GM23338 (cell line): ENCODE measurements around the gene CXCR5. TPM values are rescaled to one million over a fixed set of nuclear protein-coding genes. Genes with fewer than 3 reads are reported as not detected.

Experiments used
- ATAC-seq: fragments of 200-7000 bp; cut with Tn5 transposase; 3 replicates; pipeline ENCODE4 v1.9.1; 2020
- DNase-seq: peaks from one replicate; pipeline ENCODE4 v3.0.0-alpha.2; 2015; ENCODE audit warnings: low spot score
- H2AFZ ChIP-seq: fragments of 200-600 bp; sonication (generic); 2 replicates; pipeline ENCODE4 v1.8.0; 2016; ENCODE audit warnings: antibody characterized with exemption, mild to moderate bottlenecking, moderate library complexity
- H3F3A ChIP-seq: fragments of 200-600 bp; sonication (generic); replicated peaks from 2 replicates; pipeline ENCODE4 v1.8.0; 2017; ENCODE audit warnings: antibody characterized with exemption, mixed run types, low read depth
- H3K27ac ChIP-seq: fragments of 200-600 bp; sonication (generic); 2 replicates; pipeline ENCODE4 v1.6.1; 2016; ENCODE audit warnings: low read depth
- H3K27me3 ChIP-seq: fragments of 200-600 bp; sonication (generic); 2 replicates; pipeline ENCODE4 v1.8.0; 2016; ENCODE audit warnings: mild to moderate bottlenecking, mixed run types, moderate library complexity; ENCODE audit not compliant: insufficient read depth
- H3K36me3 ChIP-seq: fragments of 200-600 bp; sonication (generic); 2 replicates; pipeline ENCODE4 v1.8.0; 2016; ENCODE audit warnings: mild to moderate bottlenecking; ENCODE audit not compliant: insufficient read depth
- H3K4me1 ChIP-seq: fragments of 200-600 bp; sonication (generic); 2 replicates; pipeline ENCODE4 v1.8.0; 2016; ENCODE audit warnings: mild to moderate bottlenecking, moderate library complexity; ENCODE audit not compliant: insufficient read depth
- H3K4me2 ChIP-seq: fragments of 200-600 bp; sonication (generic); 2 replicates; pipeline ENCODE4 v1.7.1; 2017; ENCODE audit warnings: mixed run types
- H3K4me3 ChIP-seq: fragments of 200-600 bp; sonication (generic); 2 replicates; pipeline ENCODE4 v1.6.1; 2016; ENCODE audit warnings: mixed run types
- H3K79me2 ChIP-seq: fragments of 200-600 bp; sonication (generic); replicated peaks from 2 replicates; pipeline ENCODE4 v1.8.0; 2017; ENCODE audit warnings: mild to moderate bottlenecking; ENCODE audit not compliant: insufficient read depth
- H3K9me2 ChIP-seq: fragments of 200-600 bp; sonication (generic); 2 replicates; pipeline ENCODE4 v1.8.0; 2017; ENCODE audit not compliant: insufficient read depth
- H4K20me1 ChIP-seq: fragments of 200-600 bp; sonication (generic); replicated peaks from 2 replicates; pipeline ENCODE4 v1.8.0; 2017; ENCODE audit warnings: mild to moderate bottlenecking; ENCODE audit not compliant: insufficient read depth
- H3K27ac Mint-ChIP-seq: 2 replicates; pipeline ENCODE4 v1.8.0; 2020; ENCODE audit warnings: inconsistent platforms, mild to moderate bottlenecking, moderate library complexity, mixed read lengths
- H3K27me3 Mint-ChIP-seq: 3 replicates; pipeline ENCODE4 v1.8.0; 2022; ENCODE audit warnings: low read depth, mild to moderate bottlenecking, moderate library complexity, mixed read lengths, inconsistent platforms; ENCODE audit not compliant: insufficient read depth, poor library complexity
- H3K36me3 Mint-ChIP-seq: 3 replicates; pipeline ENCODE4 v1.8.0; 2021; ENCODE audit warnings: low read depth, mild to moderate bottlenecking, inconsistent platforms, moderate library complexity, mixed read lengths
- H3K4me1 Mint-ChIP-seq: 3 replicates; pipeline ENCODE4 v1.8.0; 2020; ENCODE audit warnings: mild to moderate bottlenecking, inconsistent platforms, mixed read lengths
- H3K4me3 Mint-ChIP-seq: 3 replicates; pipeline ENCODE4 v1.8.0; 2021; ENCODE audit warnings: moderate library complexity, mild to moderate bottlenecking, inconsistent platforms, mixed read lengths
- H3K9me3 Mint-ChIP-seq: 3 replicates; pipeline ENCODE4 v1.8.0; 2020; ENCODE audit warnings: moderate library complexity, mild to moderate bottlenecking, inconsistent platforms, mixed read lengths
- CREB1 ChIP-seq: fragments of 250-450 bp; sonication (Bioruptor Pico); IDR thresholded peaks from 2 replicates; pipeline ENCODE4 v1.5.0; 2020; ENCODE audit warnings: low read depth, mild to moderate bottlenecking, moderate library complexity
- CTCF ChIP-seq, 2 experiments: fragments of 200-600 bp in 1 of 2; sonication (generic) in 1 of 2; conservative IDR thresholded peaks; 2 replicates each; pipeline versions ENCODE4 v1.5.1 to v1.6.1; 2016 to 2017; ENCODE audit warnings: antibody characterized with exemption in 2 of 2, low read depth in 2 of 2, mild to moderate bottlenecking in 2 of 2, moderate library complexity in 1 of 2
- NANOG ChIP-seq: IDR thresholded peaks from 2 replicates; pipeline ENCODE4 v1.6.1; 2016; ENCODE audit warnings: antibody characterized with exemption, borderline replicate concordance
- POLR2AphosphoS5 ChIP-seq: IDR thresholded peaks from 2 replicates; pipeline ENCODE4 v1.6.1; 2016; ENCODE audit warnings: antibody characterized with exemption, low read depth
- REST ChIP-seq: IDR thresholded peaks from one replicate; pipeline ENCODE4 v1.6.1; 2018; ENCODE audit warnings: antibody characterized with exemption; ENCODE audit not compliant: unreplicated experiment
- STAT1 ChIP-seq: IDR thresholded peaks from one replicate; pipeline ENCODE4 v1.6.1; 2016; ENCODE audit warnings: antibody characterized with exemption; ENCODE audit not compliant: unreplicated experiment
- ZNF331 ChIP-seq: fragments of 250-450 bp; sonication (Bioruptor Pico); IDR thresholded peaks from 2 replicates; pipeline ENCODE4 v1.5.0; 2020; ENCODE audit warnings: low read depth, mild to moderate bottlenecking, moderate library complexity
- polyA plus RNA-seq: library from polyadenylated mRNA; unstranded; fragments of >200 nt; fragmentation: Nextera tagmentation; extraction: Ambion mirVana; gene quantifications from 2 replicates; pipeline ENCODE4 v1.2.1, GENCODE V29; 2016
- total RNA-seq: library from RNA; depleted of rRNA; stranded (reverse); fragments of >200 nt; shearing (Covaris generic); gene quantifications from 2 replicates; pipeline ENCODE4 v1.2.3, GENCODE V29; 2014

CXCR5 gene
- total and polyA plus RNA-seq, 2 experiments from 2014 or later = 0.18 TPM; not detected in 1

GRCh38 chr11:118939404-118939915 lies 55.8 kb downstream of the CXCR5 start:
- H3K9me2 ChIP-seq = no peaks in the 10 kb centered on the region
- Mint-ChIP-seq H3K27ac (no peak overlapping the region), H3K9me3 (no peaks in the 10 kb centered on the region; the same call in 2 of the 3 replicates), H3K27me3 (peaks cover 8% of the 10 kb centered on the region), H3K4me3 (no peak overlapping the region; the same call in 2 of the 3 replicates), H3K4me1 (peaks cover 27% of the 10 kb centered on the region), H3K36me3 (no peaks in the 10 kb centered on the region)
- H3K36me3 ChIP-seq = no peaks in the 10 kb centered on the region
- peak overlapping the region; percentile 28; the same call in 1 of the 2 replicates for H3K4me3 ChIP-seq
- H2AFZ ChIP-seq = peak overlapping the region; percentile 94
- DNase-seq = no peak
- no peaks in the 10 kb centered on the region for H3F3A ChIP-seq
- peaks cover 23% of the 10 kb centered on the region for H3K4me1 ChIP-seq
- no peak overlapping the region for H3K27ac ChIP-seq
- no peak for ATAC-seq
- 0 out of 2 replicates have a peak, but pooled peaks cover 4% of the 10 kb centered on the region for H3K27me3 ChIP-seq
- TF ChIP-seq CTCF (conservative IDR thresholded peaks at IDR 0.05; ENCODE audit: low read depth in 2 of 2) = no peak
- TF ChIP-seq REST = no peak
- no peak for TF ChIP-seq POLR2AphosphoS5
- TF ChIP-seq NANOG = no peak
- TF ChIP-seq ZNF331 (CRISPR knock-in tag) = no peak
- peak overlapping the region; percentile 72 for H3K4me2 ChIP-seq
- no peaks in the 10 kb centered on the region for H4K20me1 ChIP-seq
- no peaks in the 10 kb centered on the region for H3K79me2 ChIP-seq

GRCh38 chr11:118939953-118940598 lies 56.4 kb downstream of the CXCR5 start:
- H3K4me1 Mint-ChIP-seq = peaks cover 27% of the 10 kb centered on the region
- H3K4me2 ChIP-seq = peak overlapping the region; percentile 72

More at GRCh38 chr11:118939953-118940598, 56.4 kb downstream of the CXCR5 start:
- no peaks in the 10 kb centered on the region for H3F3A ChIP-seq
- no peaks in the 10 kb centered on the region for H4K20me1 ChIP-seq
- ATAC-seq (peak; percentile 87), DNase-seq (peak; percentile 80)
- no peak overlapping the region for H3K27ac ChIP-seq
- H3K4me1 ChIP-seq = peaks cover 23% of the 10 kb centered on the region
- H3K27ac Mint-ChIP-seq = no peak overlapping the region
- H3K9me2 ChIP-seq = no peaks in the 10 kb centered on the region
- TF ChIP-seq CREB1 (CRISPR knock-in tag) = no peak
- TF ChIP-seq STAT1 = no peak
- H3K36me3 Mint-ChIP-seq = no peaks in the 10 kb centered on the region
- H3K27me3 ChIP-seq = 0 out of 2 replicates have a peak, but pooled peaks cover 4% of the 10 kb centered on the region
- peaks cover 8% of the 10 kb centered on the region for H3K27me3 Mint-ChIP-seq
- H3K4me3 ChIP-seq = peak overlapping the region; percentile 28; the same call in 1 of the 2 replicates
- H3K79me2 ChIP-seq = no peaks in the 10 kb centered on the region
- no peaks in the 10 kb centered on the region; the same call in 2 of the 3 replicates for H3K9me3 Mint-ChIP-seq
- peak overlapping the region; percentile 94 for H2AFZ ChIP-seq
- 0 out of 3 replicates have a peak overlapping the region, but pooled peaks have one; percentile 32 for H3K4me3 Mint-ChIP-seq
- H3K36me3 ChIP-seq = no peaks in the 10 kb centered on the region
